HepG2 (cell line): ENCODE data around the gene UACA. TPM values are rescaled to one million over a fixed set of nuclear protein-coding genes. Genes with fewer than 3 reads are reported as not detected.

ENCODE experiments used
- KDM4B ChIP-seq: sonication (generic); formaldehyde crosslinking; IDR thresholded peaks from 2 replicates; pipeline ENCODE4 v1.4.0; 2020; ENCODE audit warnings: missing genetic modification reagents
- PHF8 ChIP-seq: sonication (generic); formaldehyde crosslinking; IDR thresholded peaks from 2 replicates; pipeline ENCODE4 v1.5.0; 2020; ENCODE audit warnings: missing genetic modification reagents
- ZBTB20 ChIP-seq: sonication (generic); formaldehyde crosslinking; IDR thresholded peaks from 2 replicates; pipeline ENCODE4 v1.8.1; 2023; ENCODE audit warnings: missing genetic modification reagents, low read depth, mild to moderate bottlenecking, borderline replicate concordance
- ZNF24 ChIP-seq: fragments of 450-650 bp; IDR thresholded peaks from 2 replicates; pipeline ENCODE4 v1.6.1; 2017; ENCODE audit warnings: antibody characterized with exemption, mild to moderate bottlenecking
- ZNF652 ChIP-seq: IDR thresholded peaks from 2 replicates; pipeline ENCODE4 v1.6.1; 2016; ENCODE audit warnings: low read depth, borderline replicate concordance
- ZNF703 ChIP-seq: sonication (generic); formaldehyde crosslinking; IDR thresholded peaks from 2 replicates; pipeline ENCODE4 v1.5.1; 2020; ENCODE audit warnings: missing genetic modification reagents, mild to moderate bottlenecking, moderate library complexity, borderline replicate concordance
- polyA plus RNA-seq, 8 experiments: library from polyadenylated mRNA; depleted of rRNA in 3 of 8; stranded (reverse) in 7 of 8; unstranded in 1 of 8; fragments of >200 nt; fragmentation: Illumina TruSeq in 4 of 8; extraction: Trizol in 4 of 8; gene quantifications; 2 replicates each; pipeline versions ENCODE4 v1.2.1 to v1.2.3, GENCODE V29; 2011 to 2016; ENCODE audit warnings: low read depth in 4 of 8, missing spikeins in 1 of 8, mixed read lengths in 1 of 8; ENCODE audit not compliant: insufficient read depth in 1 of 8
- total RNA-seq, 5 experiments: library from RNA; depleted of rRNA; stranded (reverse); fragments of >200 nt; fragmentation: Illumina TruSeq; extraction: Trizol; gene quantifications; 2 replicates each; pipeline ENCODE4 v1.2.3, GENCODE V29; 2016; ENCODE audit warnings: low read depth in 1 of 5
- TF ChIP-seq, protein P1 (sequence below): sonication (generic); formaldehyde crosslinking; IDR thresholded peaks from 2 replicates; pipeline ENCODE4 v1.4.0; 2020; ENCODE audit warnings: missing genetic modification reagents
- TF ChIP-seq, protein P2 (sequence below): sonication (generic); formaldehyde crosslinking; IDR thresholded peaks from 2 replicates; pipeline ENCODE4 v1.5.0; 2020; ENCODE audit warnings: mild to moderate bottlenecking, missing genetic modification reagents
- TF ChIP-seq, protein P3 (sequence below): sonication (generic); formaldehyde crosslinking; IDR thresholded peaks from 2 replicates; pipeline ENCODE4 v1.5.1; 2020; ENCODE audit warnings: missing genetic modification reagents, mild to moderate bottlenecking, borderline replicate concordance
- TF ChIP-seq, protein P4 (sequence below): sonication (generic); formaldehyde crosslinking; IDR thresholded peaks from 2 replicates; pipeline ENCODE4 v1.5.1; 2020; ENCODE audit warnings: missing genetic modification reagents, mild to moderate bottlenecking, borderline replicate concordance
- TF ChIP-seq, protein P5 (sequence below): sonication (generic); formaldehyde crosslinking; IDR thresholded peaks from 2 replicates; pipeline ENCODE4 v1.5.0; 2020; ENCODE audit warnings: mild to moderate bottlenecking, missing genetic modification reagents

UACA gene
- total and polyA plus RNA-seq, 2 of the 13 experiments (the other 11 are each of a cell fraction or from before 2014, with no cell fraction given): 17.8 to 39.2 TPM

DNA sequence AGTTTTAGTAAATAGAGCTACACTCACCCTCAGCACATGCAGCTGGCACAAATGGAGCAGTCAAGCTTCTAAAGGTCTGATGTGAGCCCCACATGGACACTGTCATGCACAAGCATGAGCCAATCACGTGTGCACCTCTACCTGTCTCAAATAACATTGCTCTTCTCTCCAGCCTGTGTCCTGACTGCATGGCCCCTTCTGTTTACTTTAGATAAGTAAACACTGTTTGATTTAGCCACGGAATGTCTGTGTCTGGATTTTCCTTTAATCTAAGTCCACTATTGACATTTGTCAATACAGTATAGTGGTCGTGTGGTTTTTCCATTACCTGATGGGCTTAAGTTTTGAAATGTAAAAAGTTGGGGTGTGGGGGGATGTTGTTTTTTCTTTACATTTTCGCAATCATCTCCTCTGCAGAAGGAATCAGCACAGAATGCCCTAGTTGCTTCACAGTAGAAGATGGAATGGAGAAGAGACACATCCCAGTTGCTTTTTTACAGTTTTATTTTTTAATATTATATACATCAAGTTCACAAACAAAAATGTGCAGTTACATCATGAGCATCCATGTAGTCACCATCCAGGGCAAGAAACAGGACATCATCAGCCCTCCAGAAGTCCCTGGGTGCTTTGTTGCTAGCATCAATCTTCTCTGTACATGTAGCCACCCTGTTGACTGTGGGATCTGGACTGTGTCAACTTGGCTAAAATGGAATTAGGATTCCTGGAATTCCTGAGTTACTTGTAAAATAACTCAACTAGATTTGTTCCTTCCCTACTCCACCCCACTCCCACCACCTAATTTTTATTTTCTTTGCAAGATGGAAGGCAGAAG, 146.1 kb downstream of the UACA start (continued):
- TF ChIP-seq, protein P1, sequence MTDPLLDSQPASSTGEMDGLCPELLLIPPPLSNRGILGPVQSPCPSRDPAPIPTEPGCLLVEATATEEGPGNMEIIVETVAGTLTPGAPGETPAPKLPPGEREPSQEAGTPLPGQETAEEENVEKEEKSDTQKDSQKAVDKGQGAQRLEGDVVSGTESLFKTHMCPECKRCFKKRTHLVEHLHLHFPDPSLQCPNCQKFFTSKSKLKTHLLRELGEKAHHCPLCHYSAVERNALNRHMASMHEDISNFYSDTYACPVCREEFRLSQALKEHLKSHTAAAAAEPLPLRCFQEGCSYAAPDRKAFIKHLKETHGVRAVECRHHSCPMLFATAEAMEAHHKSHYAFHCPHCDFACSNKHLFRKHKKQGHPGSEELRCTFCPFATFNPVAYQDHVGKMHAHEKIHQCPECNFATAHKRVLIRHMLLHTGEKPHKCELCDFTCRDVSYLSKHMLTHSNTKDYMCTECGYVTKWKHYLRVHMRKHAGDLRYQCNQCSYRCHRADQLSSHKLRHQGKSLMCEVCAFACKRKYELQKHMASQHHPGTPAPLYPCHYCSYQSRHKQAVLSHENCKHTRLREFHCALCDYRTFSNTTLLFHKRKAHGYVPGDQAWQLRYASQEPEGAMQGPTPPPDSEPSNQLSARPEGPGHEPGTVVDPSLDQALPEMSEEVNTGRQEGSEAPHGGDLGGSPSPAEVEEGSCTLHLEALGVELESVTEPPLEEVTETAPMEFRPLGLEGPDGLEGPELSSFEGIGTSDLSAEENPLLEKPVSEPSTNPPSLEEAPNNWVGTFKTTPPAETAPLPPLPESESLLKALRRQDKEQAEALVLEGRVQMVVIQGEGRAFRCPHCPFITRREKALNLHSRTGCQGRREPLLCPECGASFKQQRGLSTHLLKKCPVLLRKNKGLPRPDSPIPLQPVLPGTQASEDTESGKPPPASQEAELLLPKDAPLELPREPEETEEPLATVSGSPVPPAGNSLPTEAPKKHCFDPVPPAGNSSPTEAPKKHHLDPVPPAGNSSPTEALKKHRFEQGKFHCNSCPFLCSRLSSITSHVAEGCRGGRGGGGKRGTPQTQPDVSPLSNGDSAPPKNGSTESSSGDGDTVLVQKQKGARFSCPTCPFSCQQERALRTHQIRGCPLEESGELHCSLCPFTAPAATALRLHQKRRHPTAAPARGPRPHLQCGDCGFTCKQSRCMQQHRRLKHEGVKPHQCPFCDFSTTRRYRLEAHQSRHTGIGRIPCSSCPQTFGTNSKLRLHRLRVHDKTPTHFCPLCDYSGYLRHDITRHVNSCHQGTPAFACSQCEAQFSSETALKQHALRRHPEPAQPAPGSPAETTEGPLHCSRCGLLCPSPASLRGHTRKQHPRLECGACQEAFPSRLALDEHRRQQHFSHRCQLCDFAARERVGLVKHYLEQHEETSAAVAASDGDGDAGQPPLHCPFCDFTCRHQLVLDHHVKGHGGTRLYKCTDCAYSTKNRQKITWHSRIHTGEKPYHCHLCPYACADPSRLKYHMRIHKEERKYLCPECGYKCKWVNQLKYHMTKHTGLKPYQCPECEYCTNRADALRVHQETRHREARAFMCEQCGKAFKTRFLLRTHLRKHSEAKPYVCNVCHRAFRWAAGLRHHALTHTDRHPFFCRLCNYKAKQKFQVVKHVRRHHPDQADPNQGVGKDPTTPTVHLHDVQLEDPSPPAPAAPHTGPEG (CRISPR knock-in tag): no peak
- TF ChIP-seq ZNF24: no peak
- TF ChIP-seq ZNF703 (CRISPR knock-in tag): no peak; the same call in 1 of the 2 replicates
- TF ChIP-seq, protein P2, sequence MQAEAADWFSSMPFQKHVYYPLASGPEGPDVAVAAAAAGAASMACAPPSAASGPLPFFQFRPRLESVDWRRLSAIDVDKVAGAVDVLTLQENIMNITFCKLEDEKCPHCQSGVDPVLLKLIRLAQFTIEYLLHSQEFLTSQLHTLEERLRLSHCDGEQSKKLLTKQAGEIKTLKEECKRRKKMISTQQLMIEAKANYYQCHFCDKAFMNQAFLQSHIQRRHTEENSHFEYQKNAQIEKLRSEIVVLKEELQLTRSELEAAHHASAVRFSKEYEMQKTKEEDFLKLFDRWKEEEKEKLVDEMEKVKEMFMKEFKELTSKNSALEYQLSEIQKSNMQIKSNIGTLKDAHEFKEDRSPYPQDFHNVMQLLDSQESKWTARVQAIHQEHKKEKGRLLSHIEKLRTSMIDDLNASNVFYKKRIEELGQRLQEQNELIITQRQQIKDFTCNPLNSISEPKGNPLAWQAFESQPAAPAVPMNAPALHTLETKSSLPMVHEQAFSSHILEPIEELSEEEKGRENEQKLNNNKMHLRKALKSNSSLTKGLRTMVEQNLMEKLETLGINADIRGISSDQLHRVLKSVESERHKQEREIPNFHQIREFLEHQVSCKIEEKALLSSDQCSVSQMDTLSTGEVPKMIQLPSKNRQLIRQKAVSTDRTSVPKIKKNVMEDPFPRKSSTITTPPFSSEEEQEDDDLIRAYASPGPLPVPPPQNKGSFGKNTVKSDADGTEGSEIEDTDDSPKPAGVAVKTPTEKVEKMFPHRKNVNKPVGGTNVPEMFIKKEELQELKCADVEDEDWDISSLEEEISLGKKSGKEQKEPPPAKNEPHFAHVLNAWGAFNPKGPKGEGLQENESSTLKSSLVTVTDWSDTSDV (CRISPR knock-in tag): no peak
- peak; percentile 71; the same call in 1 of the 2 replicates for TF ChIP-seq KDM4B
- TF ChIP-seq, protein P3, sequence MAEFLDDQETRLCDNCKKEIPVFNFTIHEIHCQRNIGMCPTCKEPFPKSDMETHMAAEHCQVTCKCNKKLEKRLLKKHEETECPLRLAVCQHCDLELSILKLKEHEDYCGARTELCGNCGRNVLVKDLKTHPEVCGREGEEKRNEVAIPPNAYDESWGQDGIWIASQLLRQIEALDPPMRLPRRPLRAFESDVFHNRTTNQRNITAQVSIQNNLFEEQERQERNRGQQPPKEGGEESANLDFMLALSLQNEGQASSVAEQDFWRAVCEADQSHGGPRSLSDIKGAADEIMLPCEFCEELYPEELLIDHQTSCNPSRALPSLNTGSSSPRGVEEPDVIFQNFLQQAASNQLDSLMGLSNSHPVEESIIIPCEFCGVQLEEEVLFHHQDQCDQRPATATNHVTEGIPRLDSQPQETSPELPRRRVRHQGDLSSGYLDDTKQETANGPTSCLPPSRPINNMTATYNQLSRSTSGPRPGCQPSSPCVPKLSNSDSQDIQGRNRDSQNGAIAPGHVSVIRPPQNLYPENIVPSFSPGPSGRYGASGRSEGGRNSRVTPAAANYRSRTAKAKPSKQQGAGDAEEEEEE (CRISPR knock-in tag): peak; percentile 36; the same call in 1 of the 2 replicates
- TF ChIP-seq, protein P4, sequence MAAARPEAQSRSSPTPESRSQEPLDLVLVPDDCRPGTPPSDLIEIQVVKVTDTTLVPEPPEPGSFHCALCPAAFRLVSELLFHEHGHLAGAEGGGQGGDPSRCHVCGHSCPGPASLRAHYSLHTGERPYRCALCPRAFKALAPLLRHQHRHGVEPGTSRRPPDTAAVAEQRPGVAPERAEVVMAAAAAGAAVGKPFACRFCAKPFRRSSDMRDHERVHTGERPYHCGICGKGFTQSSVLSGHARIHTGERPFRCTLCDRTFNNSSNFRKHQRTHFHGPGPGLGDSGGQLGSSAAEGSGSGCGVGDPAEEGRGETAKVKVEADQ: peak; percentile 73; the same call in 1 of the 2 replicates
- peak; percentile 45; the same call in 1 of the 2 replicates for TF ChIP-seq ZNF652 (CRISPR knock-in tag)
- TF ChIP-seq ZBTB20: peak; percentile 92
- no peak for TF ChIP-seq PHF8 (CRISPR knock-in tag)
- TF ChIP-seq, protein P5, sequence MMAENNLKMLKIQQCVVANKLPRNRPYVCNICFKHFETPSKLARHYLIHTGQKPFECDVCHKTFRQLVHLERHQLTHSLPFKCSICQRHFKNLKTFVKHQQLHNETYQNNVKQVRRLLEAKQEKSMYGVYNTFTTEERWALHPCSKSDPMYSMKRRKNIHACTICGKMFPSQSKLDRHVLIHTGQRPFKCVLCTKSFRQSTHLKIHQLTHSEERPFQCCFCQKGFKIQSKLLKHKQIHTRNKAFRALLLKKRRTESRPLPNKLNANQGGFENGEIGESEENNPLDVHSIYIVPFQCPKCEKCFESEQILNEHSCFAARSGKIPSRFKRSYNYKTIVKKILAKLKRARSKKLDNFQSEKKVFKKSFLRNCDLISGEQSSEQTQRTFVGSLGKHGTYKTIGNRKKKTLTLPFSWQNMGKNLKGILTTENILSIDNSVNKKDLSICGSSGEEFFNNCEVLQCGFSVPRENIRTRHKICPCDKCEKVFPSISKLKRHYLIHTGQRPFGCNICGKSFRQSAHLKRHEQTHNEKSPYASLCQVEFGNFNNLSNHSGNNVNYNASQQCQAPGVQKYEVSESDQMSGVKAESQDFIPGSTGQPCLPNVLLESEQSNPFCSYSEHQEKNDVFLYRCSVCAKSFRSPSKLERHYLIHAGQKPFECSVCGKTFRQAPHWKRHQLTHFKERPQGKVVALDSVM (CRISPR knock-in tag): no peak
